ENCODE measurements around the gene AK2.

Gene AK2

DNA sequence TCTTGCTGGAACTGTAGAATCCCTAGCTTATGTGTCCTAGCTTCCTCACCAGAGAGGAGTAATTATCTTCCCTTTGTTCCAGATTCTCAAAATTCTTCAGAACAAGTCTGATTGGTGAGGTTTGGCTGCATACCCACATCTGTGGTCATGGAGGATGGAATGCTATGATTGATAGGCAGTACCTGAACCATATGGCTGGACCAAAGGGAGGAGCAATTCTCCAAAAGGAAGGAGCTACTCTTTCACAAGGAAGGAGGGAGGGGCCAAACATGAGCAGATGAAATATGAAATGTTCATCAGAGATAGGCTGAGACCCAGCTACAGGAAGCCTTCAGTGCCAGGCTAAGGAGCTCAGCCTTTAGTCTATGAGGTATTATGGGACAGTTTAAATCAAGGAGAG is 67.1 kb downstream of the AK2 start:
- DNase-seq, result no peak

DNA sequence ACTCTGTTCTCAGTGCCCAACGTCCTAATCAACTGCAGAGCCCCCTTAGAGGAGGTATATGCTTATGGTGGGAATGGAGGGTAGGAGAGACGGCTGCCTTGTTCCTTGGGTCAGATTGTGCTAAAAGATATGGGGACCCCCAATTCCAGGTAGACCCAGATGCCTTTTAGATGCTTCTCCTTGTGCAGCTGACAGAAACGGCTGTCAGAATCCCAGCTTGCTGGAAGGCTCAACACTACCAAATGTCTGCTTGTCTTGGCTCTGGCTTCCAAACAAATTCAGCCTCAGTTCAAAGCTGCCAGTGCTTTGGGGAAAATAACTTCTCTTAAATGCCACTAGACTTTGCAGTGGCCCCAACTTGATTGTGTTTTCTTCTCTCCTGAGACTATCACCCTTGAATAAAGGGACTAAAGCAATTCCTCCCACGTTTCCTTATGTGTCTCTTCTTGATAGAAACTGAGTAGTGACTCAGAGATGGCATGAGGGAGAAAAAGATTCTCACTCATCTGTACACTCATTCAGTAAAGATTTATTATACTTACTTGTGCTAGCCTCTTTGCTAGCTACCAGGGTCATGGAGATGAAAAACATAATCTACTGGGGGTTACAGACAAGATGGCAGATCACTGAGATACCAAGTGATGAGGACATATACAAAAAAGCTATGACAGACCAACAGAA is 68.7 kb downstream of the AK2 start:
- no peak for DNase-seq

DNA sequence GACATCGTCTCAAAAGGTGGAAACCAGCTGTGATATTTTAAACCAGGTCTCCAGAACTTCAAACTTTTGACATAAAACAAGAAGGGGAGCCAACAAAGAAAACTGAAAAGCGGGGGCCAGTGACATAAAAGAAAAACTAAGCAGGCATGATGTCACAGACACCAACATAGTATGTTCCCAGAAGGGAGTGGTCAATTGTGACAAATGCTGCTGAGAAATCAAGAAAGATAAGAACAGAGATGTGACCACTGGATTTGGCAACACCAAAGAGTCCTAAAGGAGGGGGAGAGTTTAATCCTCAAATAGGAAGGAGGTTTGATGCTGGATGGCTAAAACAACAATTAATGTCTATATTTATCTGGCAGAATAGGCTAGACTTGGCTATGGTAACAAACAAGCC is 69.8 kb downstream of the AK2 start:
- DNase-seq, result no peak

DNA sequence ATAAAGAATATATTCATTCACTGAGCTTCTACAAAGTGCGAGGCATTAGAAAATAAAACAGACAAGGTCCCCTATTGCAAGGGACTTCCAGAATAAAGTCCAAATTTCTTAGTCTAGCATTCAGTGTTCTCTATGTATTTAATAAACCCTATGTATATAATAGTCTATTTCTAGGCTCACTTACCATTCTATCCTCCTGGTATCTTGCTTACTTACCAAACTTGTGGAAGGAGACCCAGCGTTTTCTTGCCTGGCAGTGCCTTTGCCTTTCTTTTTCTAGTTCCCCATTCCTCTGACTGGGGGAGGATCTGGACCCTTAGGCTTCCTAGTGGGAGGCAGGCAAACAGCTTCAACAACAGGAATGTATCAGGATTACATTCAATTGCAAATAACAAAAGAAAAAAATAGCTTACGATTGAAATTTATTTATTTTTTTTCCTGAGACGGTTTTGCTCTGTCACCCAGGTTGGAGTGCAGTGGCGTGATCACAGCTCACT is 71.4 kb downstream of the AK2 start:
- DNase-seq, result no peak

DNA sequence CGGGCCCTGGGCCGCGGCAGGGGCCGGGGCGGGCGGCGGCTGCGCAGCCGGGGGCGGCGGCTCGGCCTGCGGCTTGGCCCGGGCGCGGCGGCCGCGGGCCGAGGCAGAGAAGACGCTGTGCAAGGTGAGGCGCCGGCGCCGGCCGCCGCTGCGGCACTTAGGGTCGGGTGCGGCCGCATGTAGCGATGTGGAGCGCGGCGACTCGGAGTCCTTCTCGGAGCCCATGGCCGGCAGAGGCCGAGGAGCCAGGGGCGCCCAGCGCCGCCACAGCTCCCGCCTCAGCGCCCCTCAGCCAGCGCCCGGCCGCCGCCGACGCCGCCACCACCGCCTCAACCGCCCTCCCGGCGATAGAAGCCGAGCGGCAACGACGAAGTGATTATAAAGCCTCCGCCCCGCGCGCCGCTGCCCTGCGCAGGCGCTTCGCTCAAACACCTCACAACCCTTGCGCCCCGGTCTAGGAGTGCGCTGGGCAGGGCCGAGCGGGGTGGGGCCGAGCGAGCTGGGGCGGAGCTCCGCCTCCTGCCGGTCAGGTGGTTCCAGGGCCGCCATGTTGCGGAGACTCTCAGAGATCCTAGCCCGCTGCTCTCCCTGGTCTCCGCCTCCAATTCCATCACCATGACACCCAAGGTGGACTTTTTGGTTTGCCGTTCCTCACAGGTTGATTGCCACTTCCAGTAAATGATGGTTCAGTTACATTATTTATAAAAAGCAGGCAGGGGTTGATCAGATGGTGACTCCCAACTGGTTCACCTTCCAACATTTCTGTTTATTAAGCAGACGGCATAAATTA is 72.0 kb downstream of the AK2 start, which contains the start of gene RNF19B:
TSS of gene RNF19B (minus strand) at position 349 of the 790 bp plus-strand sequence. CDS start at position 225, 124 bp downstream.
- DNase-seq, result peak; percentile 96

DNA sequence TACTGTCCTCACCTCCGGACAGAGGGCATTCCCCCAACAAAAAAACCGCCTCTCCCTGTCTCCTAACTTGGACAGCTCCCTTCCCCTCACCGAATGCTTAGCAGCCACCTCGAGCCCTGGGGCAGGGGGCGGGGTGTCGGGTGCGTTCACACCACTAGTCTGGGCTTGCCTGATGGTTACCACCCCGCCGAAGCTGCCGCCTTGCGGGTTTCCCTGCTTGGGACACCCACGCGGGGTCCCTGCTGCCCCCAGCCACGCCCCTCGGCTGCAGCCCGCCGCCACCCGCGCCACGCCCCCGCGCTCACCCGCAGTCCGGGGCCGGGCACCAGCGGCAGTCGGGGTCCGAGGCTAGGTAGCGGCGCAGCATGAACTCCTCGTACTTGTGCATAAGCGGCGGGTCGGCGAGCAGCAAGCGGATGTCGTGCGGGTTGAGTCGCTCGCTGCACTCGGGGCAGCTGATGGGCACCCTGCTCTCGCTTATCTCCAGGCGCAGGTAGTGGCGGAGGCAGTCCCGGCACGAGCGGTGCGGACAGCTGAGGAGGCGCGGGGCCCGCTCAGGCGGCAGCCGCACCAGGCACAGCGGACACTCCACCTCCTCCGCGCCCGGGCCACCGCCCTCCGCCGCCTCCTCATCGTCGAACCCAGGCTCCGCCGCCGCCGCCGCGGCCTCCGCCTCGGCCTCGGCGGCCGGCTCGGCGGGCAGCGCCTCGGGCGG is 72.8 kb downstream of the AK2 start:
- peak; percentile 71 for DNase-seq

DNA sequence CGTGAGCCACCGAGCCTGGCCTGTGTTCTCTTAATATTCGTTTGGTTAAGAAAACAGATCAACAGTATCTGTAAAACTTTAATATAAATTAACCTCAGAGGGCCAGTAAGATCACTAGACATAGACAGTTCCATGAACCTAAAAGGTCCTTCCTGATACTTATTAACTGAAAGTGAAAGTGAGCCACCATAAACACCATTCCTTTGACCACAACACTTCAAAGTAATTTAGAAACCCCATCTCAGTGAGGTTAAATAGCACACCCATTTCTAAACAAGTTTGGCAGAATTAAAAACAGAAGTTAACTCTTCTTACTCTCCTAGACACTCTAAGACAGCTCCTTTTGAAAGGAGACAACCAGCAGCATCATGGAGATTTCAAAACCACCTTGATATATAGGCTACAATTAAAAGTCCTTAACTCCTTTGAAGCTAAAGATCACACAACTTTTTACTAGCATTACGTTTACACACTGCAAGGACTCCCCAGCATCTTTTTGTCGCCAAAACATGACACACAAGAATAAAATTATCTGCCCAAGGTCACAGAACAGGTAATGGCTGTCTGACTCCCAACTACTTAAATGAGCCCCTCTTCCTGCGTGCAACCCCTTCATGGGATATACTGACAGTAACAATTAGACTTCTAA is 74.3 kb downstream of the AK2 start:
- DNase-seq, result no peak

DNA sequence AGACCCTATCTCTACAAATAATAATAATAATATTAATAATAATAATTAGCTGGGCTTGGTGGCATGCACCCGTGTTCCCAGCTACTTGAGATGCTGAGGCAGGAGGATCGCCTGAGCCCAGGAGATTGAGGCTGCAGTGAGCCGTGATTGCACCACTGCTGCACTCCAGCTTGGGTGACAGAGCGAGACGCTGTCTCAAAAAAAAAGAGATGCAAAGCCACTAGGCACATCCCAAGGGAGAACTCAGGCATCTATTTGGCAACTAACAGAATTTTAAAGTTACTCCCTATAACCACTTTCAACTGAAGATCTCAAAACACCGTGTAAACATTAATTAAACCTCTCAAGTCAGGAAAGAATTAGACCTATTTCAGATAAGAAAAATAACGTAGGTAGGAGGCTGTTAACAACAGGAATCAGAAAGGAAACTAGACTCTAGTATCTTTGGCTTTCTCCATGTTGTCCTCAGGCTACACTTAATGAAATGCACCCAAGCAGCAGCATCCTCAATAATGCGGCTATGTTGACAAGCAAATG is 75.8 kb downstream of the AK2 start:
- no peak for DNase-seq

DNA sequence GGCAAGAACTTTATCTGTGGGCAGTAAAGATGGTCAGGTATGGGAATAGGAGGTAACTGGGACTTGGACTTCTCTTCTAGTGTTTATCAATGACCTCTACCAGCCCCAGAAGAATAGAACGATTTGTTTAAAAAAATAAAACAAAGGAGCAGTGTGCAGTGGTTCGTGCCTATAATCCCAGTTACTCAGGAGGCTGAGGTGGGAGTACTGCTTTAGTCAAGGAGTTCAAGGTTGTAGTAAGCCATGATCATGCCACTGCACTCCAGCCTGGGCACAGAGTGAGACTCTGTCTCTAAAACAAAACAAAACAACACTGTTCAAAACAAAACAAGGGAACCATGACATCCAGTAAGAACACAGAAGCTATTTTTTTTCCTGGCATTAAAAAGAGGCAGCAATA is 76.3 kb downstream of the AK2 start:
- no peak for DNase-seq

DNA sequence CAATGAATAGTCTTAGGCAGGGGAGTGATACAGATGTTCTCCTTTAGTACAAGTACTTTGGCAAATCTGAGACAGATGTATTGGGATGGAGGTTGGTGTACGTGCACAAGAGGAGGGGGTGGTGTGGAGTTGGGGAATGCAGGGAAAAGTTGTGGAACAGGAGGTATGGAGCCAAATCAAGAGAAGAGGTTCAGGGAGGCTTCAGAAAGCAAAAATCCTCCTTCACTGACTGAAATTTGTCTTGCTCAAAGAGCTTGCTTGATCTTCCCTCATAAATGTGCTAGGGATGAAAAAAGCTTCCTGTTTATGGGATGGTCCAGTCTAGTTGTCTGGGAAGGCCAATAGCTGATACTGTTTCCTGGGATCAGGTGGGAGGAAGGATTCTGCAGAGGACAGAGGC is 77.9 kb downstream of the AK2 start:
- DNase-seq, result no peak

All from activated CD4-positive, CD25-positive, alpha-beta regulatory T cell treated with anti-CD3 and anti-CD28 coated beads, Interleukin-2, amount 50 U/mL, for 72 hours (primary cell).